GM21723 (cell line): ENCODE data around the gene GALK1.

Experiments
- ATAC-seq: cut with Tn5 transposase; IDR thresholded peaks from one replicate; pipeline ENCODE4 v1.9.1; 2021; ENCODE audit warnings: mild to moderate bottlenecking, moderate library complexity; ENCODE audit not compliant: unreplicated experiment

The GALK1 gene

GRCh38 chr17:75751676-75752404, 13.2 kb downstream of the GALK1 start:
- ATAC-seq: no peak

- ATAC-seq: no peak
Measured at GRCh38 chr17:75750661-75751423, 14.2 kb downstream of the GALK1 start.

- ATAC-seq: no peak
Measured at GRCh38 chr17:75749545-75750389, 15.2 kb downstream of the GALK1 start.

GRCh38 chr17:75748706-75749105, 16.3 kb downstream of the GALK1 start:
- no peak for ATAC-seq

- ATAC-seq: no peak
Measured at GRCh38 chr17:75743625-75744206, 21.3 kb downstream of the GALK1 start.

GRCh38 chr17:75742337-75742736, 22.7 kb downstream of the GALK1 start:
- no peak for ATAC-seq

GRCh38 chr17:75740631-75741077, 24.3 kb downstream of the GALK1 start:
- ATAC-seq: no peak

GRCh38 chr17:75740215-75740614, 24.8 kb downstream of the GALK1 start:
- no peak for ATAC-seq

- no peak for ATAC-seq
Measured at GRCh38 chr17:75739801-75740200, 25.2 kb downstream of the GALK1 start.

GRCh38 chr17:75739174-75739573, 25.8 kb downstream of the GALK1 start:
- ATAC-seq: no peak

GRCh38 chr17:75738218-75738802, 26.7 kb downstream of the GALK1 start:
- no peak for ATAC-seq

- ATAC-seq: no peak
Measured at GRCh38 chr17:75737133-75737962, 27.6 kb downstream of the GALK1 start.

GRCh38 chr17:75736173-75736835, 28.7 kb downstream of the GALK1 start:
- no peak for ATAC-seq

GRCh38 chr17:75734674-75735294, 30.2 kb downstream of the GALK1 start:
- ATAC-seq: no peak

GRCh38 chr17:75733471-75733870, 31.5 kb downstream of the GALK1 start:
- no peak for ATAC-seq

- no peak for ATAC-seq
Measured at GRCh38 chr17:75731716-75732498, 33.1 kb downstream of the GALK1 start.

GRCh38 chr17:75731086-75731715, 33.8 kb downstream of the GALK1 start:
- ATAC-seq: no peak

GRCh38 chr17:75730065-75730464, 34.9 kb downstream of the GALK1 start:
- ATAC-seq: no peak
